Calu3 (cell line): Measurements from ENCODE around the gene MEI1. TPM values are rescaled to one million over a fixed set of nuclear protein-coding genes. Genes with fewer than 3 reads are reported as not detected.

Source experiments
- BruUV-seq: library from RNA; stranded (reverse); fragments of 400-500 nt; replicated peaks from 2 replicates; lab custom pipeline; 2021; lab: Mats Ljungman, UMichigan
- CTCF ChIA-PET: fragments of 300-600 bp; sonication (Branson Sonifier 250); formaldehyde crosslinking; loops from one replicate; lab custom pipeline; 2022; ENCODE audit warnings: antibody characterized with exemption; lab: Charles Lee
- DNase-seq: peaks from one replicate; pipeline ENCODE4 v3.0.0; 2022
- H3K27ac Mint-ChIP-seq: one replicate; pipeline ENCODE4 v1.8.0; 2022; ENCODE audit warnings: mixed read lengths; ENCODE audit not compliant: unreplicated experiment
- H3K27me3 Mint-ChIP-seq: one replicate; pipeline ENCODE4 v1.8.0; 2022; ENCODE audit warnings: mixed read lengths; ENCODE audit not compliant: unreplicated experiment
- H3K36me3 Mint-ChIP-seq: one replicate; pipeline ENCODE4 v1.8.0; 2022; ENCODE audit warnings: mild to moderate bottlenecking, moderate library complexity, mixed read lengths; ENCODE audit not compliant: insufficient read depth, unreplicated experiment
- H3K4me1 Mint-ChIP-seq: one replicate; pipeline ENCODE4 v1.8.0; 2022; ENCODE audit warnings: mild to moderate bottlenecking, low read depth, mixed read lengths; ENCODE audit not compliant: unreplicated experiment
- H3K4me3 Mint-ChIP-seq: one replicate; pipeline ENCODE4 v1.8.0; 2022; ENCODE audit warnings: mild to moderate bottlenecking, low read depth, moderate library complexity, mixed read lengths; ENCODE audit not compliant: unreplicated experiment
- H3K9me3 Mint-ChIP-seq: one replicate; pipeline ENCODE4 v1.8.0; 2022; ENCODE audit warnings: low read depth, mixed read lengths; ENCODE audit not compliant: unreplicated experiment
- intact Hi-C: fragments of 100-400 bp; cut with micrococcal nuclease; formaldehyde crosslinking; loops from one replicate; pipeline ENCODE4 v1.10.0; 2022; ENCODE audit not compliant: unreplicated experiment
- total RNA-seq: library from RNA; stranded (reverse); gene quantifications from 2 replicates; pipeline ENCODE4 v1.2.3, GENCODE V29; 2022
- TF ChIP-seq, protein P1 (sequence below): fragments of 200-600 bp; IDR thresholded peaks from one replicate; pipeline ENCODE4 v1.8.0; 2022; ENCODE audit warnings: antibody characterized with exemption; ENCODE audit not compliant: unreplicated experiment

The MEI1 gene
- total RNA-seq, 1 experiment from 2014 or later: 0.68 TPM

DNA sequence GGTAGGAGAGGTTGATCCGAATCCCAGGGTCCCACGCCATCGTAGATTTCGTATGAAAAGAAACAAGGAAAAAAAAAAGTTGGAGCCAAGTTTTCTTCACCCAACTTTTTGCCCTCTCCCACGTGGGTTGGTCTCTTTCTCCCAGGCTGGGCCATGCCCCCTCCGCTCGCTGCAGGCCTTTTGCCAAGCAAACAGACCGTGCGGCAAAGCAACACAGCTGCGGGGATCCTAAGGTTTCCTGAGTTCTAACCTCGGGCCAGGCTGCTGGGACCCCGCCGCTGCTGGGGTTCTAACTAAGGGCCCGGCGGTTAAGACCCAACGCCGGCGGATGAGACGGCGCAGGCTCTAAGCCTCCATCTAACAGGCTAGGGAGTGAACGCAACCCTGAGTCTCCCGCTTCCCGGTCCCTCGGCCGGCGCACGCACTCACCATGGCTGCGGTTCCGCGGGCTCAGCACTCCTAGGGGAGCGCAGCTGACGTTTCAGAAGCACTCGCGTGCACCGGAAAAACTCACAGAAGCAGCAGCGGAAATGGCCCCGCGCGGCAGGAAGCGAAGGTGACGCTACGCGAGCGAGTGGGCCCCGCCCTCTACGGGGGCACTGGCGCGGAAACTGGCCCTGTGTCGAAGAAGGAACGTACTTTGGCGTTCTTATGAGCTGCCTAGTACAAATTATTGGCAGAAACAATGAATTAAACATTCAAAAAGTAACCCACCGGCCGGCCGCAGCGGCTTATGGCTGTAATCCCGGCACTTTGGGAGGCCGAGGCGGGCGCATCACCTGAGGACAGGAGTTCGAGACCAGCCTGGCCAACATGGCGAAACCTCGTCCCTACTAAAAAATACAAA, 10.7 kb upstream of the MEI1 start, which contains the start of gene SNU13:
TSS of gene SNU13 (minus strand) at position 503 of the 847 bp plus-strand sequence. CDS start at position 432, 71 bp downstream.
- H3K27ac Mint-ChIP-seq: peak within 1 kb of the TSS; percentile 86
- intact Hi-C loops: no loop called here
- no peaks in the 10 kb centered on the region for H3K4me1 Mint-ChIP-seq
- peak; percentile 91 for DNase-seq
- H3K27me3 Mint-ChIP-seq: no peaks in the 10 kb centered on the region
- H3K4me3 Mint-ChIP-seq: peak within 1 kb of the TSS; percentile 86
- TF ChIP-seq, protein P1, sequence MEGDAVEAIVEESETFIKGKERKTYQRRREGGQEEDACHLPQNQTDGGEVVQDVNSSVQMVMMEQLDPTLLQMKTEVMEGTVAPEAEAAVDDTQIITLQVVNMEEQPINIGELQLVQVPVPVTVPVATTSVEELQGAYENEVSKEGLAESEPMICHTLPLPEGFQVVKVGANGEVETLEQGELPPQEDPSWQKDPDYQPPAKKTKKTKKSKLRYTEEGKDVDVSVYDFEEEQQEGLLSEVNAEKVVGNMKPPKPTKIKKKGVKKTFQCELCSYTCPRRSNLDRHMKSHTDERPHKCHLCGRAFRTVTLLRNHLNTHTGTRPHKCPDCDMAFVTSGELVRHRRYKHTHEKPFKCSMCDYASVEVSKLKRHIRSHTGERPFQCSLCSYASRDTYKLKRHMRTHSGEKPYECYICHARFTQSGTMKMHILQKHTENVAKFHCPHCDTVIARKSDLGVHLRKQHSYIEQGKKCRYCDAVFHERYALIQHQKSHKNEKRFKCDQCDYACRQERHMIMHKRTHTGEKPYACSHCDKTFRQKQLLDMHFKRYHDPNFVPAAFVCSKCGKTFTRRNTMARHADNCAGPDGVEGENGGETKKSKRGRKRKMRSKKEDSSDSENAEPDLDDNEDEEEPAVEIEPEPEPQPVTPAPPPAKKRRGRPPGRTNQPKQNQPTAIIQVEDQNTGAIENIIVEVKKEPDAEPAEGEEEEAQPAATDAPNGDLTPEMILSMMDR: no peak
- BruUV-seq: no TSS peak
- no peaks in the 10 kb centered on the region for H3K9me3 Mint-ChIP-seq
- CTCF ChIA-PET: interaction anchor here (1.6 to 2.1 kb wide), 3 partner anchors 9 to 58 kb away, joined by 3 to 13 read pairs (median 3); no protein-coding TSS in a partner anchor
- H3K36me3 Mint-ChIP-seq: peaks cover 25% of the 10 kb centered on the region

DNA sequence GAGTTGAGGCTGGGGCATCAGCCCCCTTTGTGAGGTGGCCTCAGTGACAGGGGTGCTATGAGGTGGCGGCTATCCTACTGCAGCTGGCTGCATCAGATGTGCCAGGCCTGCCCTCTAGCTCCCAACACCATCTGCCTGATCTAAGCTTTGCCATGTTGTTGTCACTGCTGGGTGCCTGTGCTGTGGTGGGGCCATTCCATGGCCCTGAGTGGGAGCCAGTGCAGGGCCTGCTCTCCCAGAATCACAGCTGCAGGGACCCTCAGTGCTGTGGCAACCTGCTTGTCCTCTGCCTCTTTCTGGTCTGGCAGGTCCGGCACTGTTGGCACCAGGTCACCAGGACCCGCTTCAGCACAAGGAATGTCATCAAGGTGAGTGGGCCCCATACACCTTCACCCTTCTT, 8.8 kb upstream of the MEI1 start:
- no peak for DNase-seq
- no peak overlapping the region for H3K4me3 Mint-ChIP-seq
- intact Hi-C loops: no loop called here
- CTCF ChIA-PET: no interaction called here
- no peaks in the 10 kb centered on the region for H3K9me3 Mint-ChIP-seq
- H3K4me1 Mint-ChIP-seq: no peaks in the 10 kb centered on the region
- no TSS peak for BruUV-seq
- H3K36me3 Mint-ChIP-seq: peaks cover 25% of the 10 kb centered on the region
- TF ChIP-seq, protein P1: no peak
- H3K27ac Mint-ChIP-seq: no peak overlapping the region
- H3K27me3 Mint-ChIP-seq: no peaks in the 10 kb centered on the region

- CTCF ChIA-PET: no interaction called here
- intact Hi-C loops: no loop called here
- no peaks in the 10 kb centered on the region for H3K4me1 Mint-ChIP-seq
- TF ChIP-seq, protein P1: no peak
- H3K9me3 Mint-ChIP-seq: no peaks in the 10 kb centered on the region
- no peak overlapping the region for H3K4me3 Mint-ChIP-seq
- DNase-seq: no peak
- peaks cover 5% of the 10 kb centered on the region for H3K36me3 Mint-ChIP-seq
- BruUV-seq: no TSS peak
- H3K27me3 Mint-ChIP-seq: no peaks in the 10 kb centered on the region
- H3K27ac Mint-ChIP-seq: no peak overlapping the region
Measured at GRCh38 chr22:41695211-41695610, 4.1 kb upstream of the MEI1 start.

DNA sequence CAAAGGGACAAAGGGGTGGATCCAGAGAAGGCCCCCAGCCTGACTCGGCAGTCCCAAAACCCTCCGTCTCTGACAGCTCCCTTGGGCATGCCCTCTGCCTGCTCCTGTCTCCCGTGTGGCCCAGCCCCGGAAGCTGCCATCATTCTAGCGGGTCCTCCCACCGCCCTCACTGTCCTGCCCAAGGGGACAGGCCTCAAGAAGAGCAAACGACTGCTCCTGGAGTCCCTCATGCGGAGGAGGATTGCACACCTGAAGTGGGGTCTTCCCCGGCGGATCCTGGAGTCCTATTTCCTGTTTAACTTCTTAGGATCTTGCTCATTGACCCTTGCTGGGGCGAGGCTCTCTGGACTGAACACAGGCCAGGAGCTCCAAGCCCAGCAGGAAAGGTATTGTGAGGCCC, 2.6 kb upstream of the MEI1 start:
- intact Hi-C loops: loop anchor here (1.0 kb wide), 1 partner anchor 245 kb away; no protein-coding TSS in a partner anchor
- BruUV-seq: no TSS peak
- no peaks in the 10 kb centered on the region for H3K9me3 Mint-ChIP-seq
- peak overlapping the region; percentile 55 for H3K4me3 Mint-ChIP-seq
- CTCF ChIA-PET: interaction anchor here (0.5 to 2.6 kb wide), 19 partner anchors 8 to 918 kb away, joined by 3 to 25 read pairs (median 8); partner anchors contain the start of genes CCDC134, POLDIP3, SNU13 and SREBF2
- no peaks in the 10 kb centered on the region for H3K4me1 Mint-ChIP-seq
- no peaks in the 10 kb centered on the region for H3K27me3 Mint-ChIP-seq
- H3K36me3 Mint-ChIP-seq: peaks cover 5% of the 10 kb centered on the region
- peak overlapping the region; percentile 60 for H3K27ac Mint-ChIP-seq
- TF ChIP-seq, protein P1: no peak
- DNase-seq: no peak
